ENCODE data around the gene KHNYN. TPM values are rescaled to one million over a fixed set of nuclear protein-coding genes. Genes with fewer than 3 reads are reported as not detected.

KHNYN gene
- total RNA-seq, 2 experiments from 2014 or later = 50.8 to 57.5 TPM

GRCh38 chr14:24439257-24439656 is 9.5 kb downstream of the KHNYN start:
- Histone ChIP-seq H2AFZ (ENCODE audit: low read length) (no peak overlapping the region), H4K20me1 (ENCODE audit: insufficient read depth, low read length) (no peaks in the 10 kb centered on the region), H3K4me2 (ENCODE audit: low read length) (no peak overlapping the region), H3K4me3 (ENCODE audit: low read depth, low read length, poor library complexity, severe bottlenecking) (no peak overlapping the region), H3K27ac (ENCODE audit: low read depth, low read length, poor library complexity, severe bottlenecking) (no peak overlapping the region), H3K36me3 (ENCODE audit: insufficient read depth, low read length) (peaks cover 49% of the 10 kb centered on the region), H3K79me2 (ENCODE audit: insufficient read depth, low read depth, low read length) (peaks cover 21% of the 10 kb centered on the region; the same call in 1 of the 2 replicates), H3K4me1 (ENCODE audit: insufficient read depth, low read length, poor library complexity, severe bottlenecking) (peaks cover 48% of the 10 kb centered on the region), H3K9me2 (ENCODE audit: insufficient read depth, low read length) (no peaks in the 10 kb centered on the region), H3K9me3 (ENCODE audit: low read length) (no peaks in the 10 kb centered on the region)
- CTCF ChIA-PET (ENCODE audit: unreplicated experiment) = interaction anchor here (0.8 kb wide), 1 partner anchor 74 kb away, joined by 4 read pairs; no protein-coding TSS in a partner anchor
- no TSS peak for BruUV-seq (replicated peaks)
- POLR2A ChIA-PET = interaction anchor here (0.6 kb wide), 1 partner anchor 93 kb away, joined by 4 read pairs; no protein-coding TSS in a partner anchor
- intact Hi-C loops (cut with micrococcal nuclease; ENCODE audit: unreplicated experiment) = no loop called here
- no peak for DNase-seq (ENCODE audit: low spot score)
- no peak for TF ChIP-seq CTCF (conservative IDR thresholded peaks at IDR 0.05; ENCODE audit: low read length)

- intact Hi-C loops (cut with micrococcal nuclease; ENCODE audit: unreplicated experiment) = loop anchor here (10.0 kb wide), 1 partner anchor 885 kb away; the partner anchor contains the start of genes THTPA and ZFHX2
- peaks cover 48% of the 10 kb centered on the region for H3K4me1 ChIP-seq (ENCODE audit: insufficient read depth, low read length, poor library complexity, severe bottlenecking)
- ChIA-PET CTCF (ENCODE audit: unreplicated experiment) (interaction anchor here (0.8 kb wide), 1 partner anchor 74 kb away, joined by 4 read pairs; no protein-coding TSS in a partner anchor), POLR2A (interaction anchor here (0.8 kb wide), 1 partner anchor 81 kb away, joined by 4 read pairs; no protein-coding TSS in a partner anchor)
- H3K79me2 ChIP-seq (ENCODE audit: insufficient read depth, low read depth, low read length) = peaks cover 21% of the 10 kb centered on the region; the same call in 1 of the 2 replicates
- H3K4me3 ChIP-seq (ENCODE audit: low read depth, low read length, poor library complexity, severe bottlenecking) = no peak overlapping the region
- no TSS peak for BruUV-seq (replicated peaks)
- H3K9me2 ChIP-seq (ENCODE audit: insufficient read depth, low read length) = no peaks in the 10 kb centered on the region
- H4K20me1 ChIP-seq (ENCODE audit: insufficient read depth, low read length) = no peaks in the 10 kb centered on the region
- no peak for DNase-seq (ENCODE audit: low spot score)
- peaks cover 49% of the 10 kb centered on the region for H3K36me3 ChIP-seq (ENCODE audit: insufficient read depth, low read length)
- H3K27ac ChIP-seq (ENCODE audit: low read depth, low read length, poor library complexity, severe bottlenecking) = no peak overlapping the region
- H3K4me2 ChIP-seq (ENCODE audit: low read length) = 0 out of 2 replicates have a peak overlapping the region, but pooled peaks have one; percentile 93
- TF ChIP-seq EZH2phosphoT487 (IDR thresholded peaks at IDR 0.05; ENCODE audit: borderline replicate concordance, low read depth, low read length) (no peak), CTCF (conservative IDR thresholded peaks at IDR 0.05; ENCODE audit: low read length) (no peak)
- no peaks in the 10 kb centered on the region for H3K9me3 ChIP-seq (ENCODE audit: low read length)
- no peak overlapping the region for H2AFZ ChIP-seq (ENCODE audit: low read length)
Measured at GRCh38 chr14:24439830-24440605, 10.3 kb downstream of the KHNYN start.
